Measurements from ENCODE around the gene CCDC146.
A peak's percentile ranks its signal among the peaks of the same experiment; 100 is the strongest.
"Not testable (repeated sequence)": the region's sequence is repeated elsewhere in the genome, so short reads cannot be mapped to it uniquely, and the experiment has no call there.

Gene CCDC146

DNA sequence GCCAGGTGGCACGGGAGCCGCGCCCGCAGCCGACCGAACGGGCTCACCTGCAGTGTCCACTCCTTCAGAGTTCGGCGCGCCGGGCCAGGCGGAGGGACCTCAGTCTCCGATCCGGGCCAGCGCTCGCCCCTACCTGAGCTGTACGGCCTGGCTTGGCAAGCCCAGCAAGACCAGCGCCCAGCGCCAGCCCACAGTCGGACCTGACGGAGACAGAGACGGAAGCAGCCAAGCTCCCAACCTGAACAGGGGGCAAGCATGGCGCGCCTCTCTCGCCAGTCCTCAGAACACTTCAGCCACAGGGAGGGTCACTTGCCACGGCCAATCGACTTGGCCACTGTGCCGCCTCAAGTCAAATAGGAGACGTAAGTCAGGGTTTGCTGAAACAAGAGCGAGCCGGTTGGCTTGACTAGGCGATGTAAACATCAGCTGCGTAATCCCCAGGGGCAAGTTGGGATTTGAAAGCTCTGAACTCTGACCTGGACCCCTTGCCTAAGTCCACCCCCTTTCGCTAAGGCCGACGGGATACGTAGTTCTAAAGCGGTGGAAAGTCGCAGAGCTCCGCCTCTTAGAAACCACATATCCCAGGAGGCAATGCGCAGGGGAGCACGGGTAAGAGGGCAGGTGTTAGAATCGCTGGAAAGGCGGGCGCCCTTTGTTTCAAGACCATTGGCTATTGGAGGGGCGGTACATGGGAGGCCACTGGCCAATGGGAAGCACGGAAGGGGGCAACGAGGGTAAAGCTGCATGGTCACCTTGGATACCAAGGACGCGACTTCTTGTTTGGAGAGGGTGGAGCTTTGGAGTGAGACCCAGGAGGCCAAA, at the start of gene CCDC146:
Gene CCDC146, plus strand, starts transcription at position 756 of the 822 bp plus-strand sequence. CDS start 45,054 bp downstream, outside the sequence.
- H3K9me3 Mint-ChIP-seq, H3K27me3 Mint-ChIP-seq, H3K36me3 Mint-ChIP-seq: not testable (repeated sequence)
- ATAC-seq (replicated peaks): peak; percentile 98
- Mint-ChIP-seq H3K4me1 (peaks cover 5 to 11% of the 10 kb centered on the region in 2 donors), H3K4me3 (peak within 1 kb of the TSS; percentile 81 to 89), H3K27ac (peak within 1 kb of the TSS; percentile 95)
- peak; percentile 97 for DNase-seq

DNA sequence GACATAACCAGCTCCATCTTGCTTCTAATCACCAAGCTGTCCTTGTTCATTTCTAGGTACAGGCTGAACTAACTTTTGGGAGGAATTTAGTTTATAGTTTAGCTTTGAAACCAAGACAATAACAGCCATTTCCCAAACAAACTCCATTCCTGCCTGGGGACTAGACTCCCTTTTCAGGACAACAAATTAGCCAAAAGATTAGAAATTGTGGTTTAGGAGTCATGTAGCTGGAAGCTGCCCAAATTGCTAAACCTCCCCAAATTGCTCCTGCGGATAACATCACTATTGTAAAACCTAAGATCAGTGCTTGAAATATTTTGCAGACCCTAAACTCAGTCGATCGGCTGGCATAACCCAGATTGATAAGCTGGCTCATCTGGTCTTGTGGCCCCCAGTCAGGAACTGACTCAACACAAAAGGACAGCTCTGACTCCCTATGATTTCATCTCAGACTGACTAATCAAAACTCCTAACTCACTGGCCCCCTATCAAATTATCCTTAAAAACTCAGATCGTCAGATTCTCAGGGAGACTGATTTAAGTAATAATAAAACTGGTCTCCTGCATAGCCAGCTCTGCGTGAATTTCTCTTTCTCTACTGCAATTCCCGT, 47.5 kb upstream of the CCDC146 start:
- H3K27ac Mint-ChIP-seq; H3K4me1 Mint-ChIP-seq; H3K27me3 Mint-ChIP-seq; H3K9me3 Mint-ChIP-seq; DNase-seq; H3K4me3 Mint-ChIP-seq; ATAC-seq (replicated peaks): not testable (repeated sequence)
- H3K36me3 Mint-ChIP-seq: peaks cover 20 to 36% of the 10 kb centered on the region in 2 donors

DNA sequence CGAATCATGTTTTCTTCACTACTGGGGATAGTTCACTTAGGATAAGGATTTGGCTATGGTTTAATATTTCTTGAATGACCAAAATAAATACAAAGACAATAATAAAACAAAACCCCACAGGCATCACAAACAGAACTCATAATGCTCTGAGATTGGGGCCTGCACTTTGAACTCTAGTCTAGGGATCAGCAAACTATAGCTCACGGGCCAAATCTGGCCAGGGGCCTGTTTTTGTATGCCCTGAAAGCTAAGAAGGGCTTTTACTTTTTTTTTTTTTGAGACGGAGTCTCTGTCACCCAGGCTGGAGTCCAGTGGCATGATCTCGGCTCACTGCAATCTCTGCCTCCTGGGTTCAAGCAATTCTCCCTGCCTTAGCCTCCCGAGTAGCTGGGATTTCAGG, 45.4 kb upstream of the CCDC146 start:
- not testable (repeated sequence) for DNase-seq; H3K9me3 Mint-ChIP-seq; H3K27me3 Mint-ChIP-seq; ATAC-seq (replicated peaks); H3K4me1 Mint-ChIP-seq; H3K27ac Mint-ChIP-seq; H3K4me3 Mint-ChIP-seq
- H3K36me3 Mint-ChIP-seq: peaks cover 11 to 23% of the 10 kb centered on the region in 2 donors

DNA sequence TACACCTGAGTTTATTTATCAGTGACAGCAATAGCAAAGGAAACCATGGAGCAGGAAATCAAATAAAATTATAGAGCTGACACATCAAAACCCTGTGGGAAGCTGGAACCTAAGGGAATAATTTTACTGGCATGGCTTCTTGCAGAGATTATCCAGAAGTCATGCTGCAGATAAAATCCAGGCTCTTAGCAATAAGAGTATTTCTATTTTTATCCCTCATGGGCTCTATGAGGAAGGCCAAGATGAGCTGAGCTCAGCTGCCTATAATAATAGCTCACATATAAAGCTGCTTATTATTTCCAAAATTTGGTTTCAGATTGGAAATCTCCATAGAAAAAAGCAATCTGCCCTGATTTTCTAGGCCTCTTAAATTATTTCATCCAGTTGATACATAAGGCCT, 43.3 kb upstream of the CCDC146 start:
- not testable (repeated sequence) for H3K9me3 Mint-ChIP-seq; H3K27me3 Mint-ChIP-seq; DNase-seq; H3K4me1 Mint-ChIP-seq; H3K27ac Mint-ChIP-seq; ATAC-seq (replicated peaks); H3K4me3 Mint-ChIP-seq
- H3K36me3 Mint-ChIP-seq: peaks cover 10 to 21% of the 10 kb centered on the region in 2 donors

- H3K36me3 Mint-ChIP-seq: peaks cover 5 to 16% of the 10 kb centered on the region in 2 donors
- not testable (repeated sequence) for H3K4me3 Mint-ChIP-seq
Observed at GRCh38 chr7:77079624-77080023, 42.8 kb upstream of the CCDC146 start.

GRCh38 chr7:77080236-77080635, 42.2 kb upstream of the CCDC146 start:
- ATAC-seq (replicated peaks); H3K27ac Mint-ChIP-seq; H3K4me3 Mint-ChIP-seq; H3K9me3 Mint-ChIP-seq; H3K4me1 Mint-ChIP-seq; H3K27me3 Mint-ChIP-seq; DNase-seq: not testable (repeated sequence)
- H3K36me3 Mint-ChIP-seq: peaks cover 1 to 13% of the 10 kb centered on the region in 2 donors

More at GRCh38 chr7:77079624-77080023, 42.8 kb upstream of the CCDC146 start:
- not testable (repeated sequence) for ATAC-seq (replicated peaks); H3K4me1 Mint-ChIP-seq; H3K27me3 Mint-ChIP-seq; H3K27ac Mint-ChIP-seq; H3K9me3 Mint-ChIP-seq; DNase-seq

DNA sequence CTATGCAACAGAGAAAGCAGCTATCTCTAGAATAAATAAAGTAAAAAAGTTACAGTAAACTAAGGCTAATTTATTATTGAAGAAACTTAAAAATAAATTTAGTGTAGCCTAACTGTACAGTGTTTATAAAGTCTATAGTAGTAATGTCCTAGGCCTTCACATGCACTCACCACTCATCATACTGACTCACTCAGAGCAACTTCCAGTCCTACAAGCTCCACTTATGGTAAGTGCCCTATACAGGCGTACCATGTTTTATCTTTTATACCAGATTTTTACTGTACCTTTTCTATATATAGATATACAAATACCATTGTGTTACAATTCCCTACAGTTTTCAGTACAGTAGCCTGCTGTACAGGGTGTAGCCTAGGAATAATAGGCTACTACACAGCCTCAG, 40.2 kb upstream of the CCDC146 start:
- not testable (repeated sequence) for H3K27me3 Mint-ChIP-seq; DNase-seq; H3K27ac Mint-ChIP-seq; H3K36me3 Mint-ChIP-seq; ATAC-seq (replicated peaks); H3K4me3 Mint-ChIP-seq; H3K4me1 Mint-ChIP-seq; H3K9me3 Mint-ChIP-seq

GRCh38 chr7:77092301-77092700, 30.1 kb upstream of the CCDC146 start:
- DNase-seq; H3K27ac Mint-ChIP-seq; H3K27me3 Mint-ChIP-seq; H3K4me3 Mint-ChIP-seq; H3K9me3 Mint-ChIP-seq; H3K4me1 Mint-ChIP-seq; ATAC-seq (replicated peaks): not testable (repeated sequence)
- peaks cover 5 to 13% of the 10 kb centered on the region in 2 donors for H3K36me3 Mint-ChIP-seq

GRCh38 chr7:77100501-77100900, 21.9 kb upstream of the CCDC146 start:
- not testable (repeated sequence) for H3K4me1 Mint-ChIP-seq; H3K9me3 Mint-ChIP-seq; H3K27me3 Mint-ChIP-seq; H3K4me3 Mint-ChIP-seq; H3K36me3 Mint-ChIP-seq; H3K27ac Mint-ChIP-seq; DNase-seq; ATAC-seq (replicated peaks)

- peak in 1 of 2 donors; percentile 47 for ATAC-seq (replicated peaks)
- not testable (repeated sequence) for H3K27ac Mint-ChIP-seq, H3K9me3 Mint-ChIP-seq
Observed at GRCh38 chr7:77101187-77101586, 21.2 kb upstream of the CCDC146 start.

GRCh38 chr7:77102671-77103070, 19.7 kb upstream of the CCDC146 start:
- not testable (repeated sequence) for H3K4me3 Mint-ChIP-seq; H3K4me1 Mint-ChIP-seq; H3K9me3 Mint-ChIP-seq; ATAC-seq (replicated peaks); H3K27ac Mint-ChIP-seq; DNase-seq; H3K27me3 Mint-ChIP-seq; H3K36me3 Mint-ChIP-seq

More at GRCh38 chr7:77101187-77101586, 21.2 kb upstream of the CCDC146 start:
- not testable (repeated sequence) for H3K36me3 Mint-ChIP-seq, H3K4me1 Mint-ChIP-seq, DNase-seq, H3K4me3 Mint-ChIP-seq, H3K27me3 Mint-ChIP-seq

DNA sequence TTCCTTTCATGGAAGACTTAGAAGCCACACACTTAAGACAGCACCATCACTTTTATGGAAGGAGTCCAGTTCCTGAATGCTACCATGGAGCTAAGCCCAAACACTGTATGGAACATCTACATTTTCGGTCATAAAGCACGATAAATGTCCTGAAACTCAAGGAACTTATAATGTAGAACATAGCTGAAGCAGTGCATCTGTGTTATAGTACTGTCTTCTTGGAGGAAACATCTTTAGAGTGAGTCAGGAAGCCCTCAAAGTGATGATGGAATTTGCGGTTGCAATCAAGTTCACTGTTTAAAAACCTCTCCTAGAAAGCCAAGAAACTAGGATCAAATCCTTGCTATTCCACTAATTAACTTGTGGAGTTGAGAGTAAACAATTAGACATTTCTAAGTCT, 16.5 kb upstream of the CCDC146 start:
- not testable (repeated sequence) for H3K4me1 Mint-ChIP-seq; DNase-seq; H3K36me3 Mint-ChIP-seq; H3K27me3 Mint-ChIP-seq; H3K4me3 Mint-ChIP-seq; H3K9me3 Mint-ChIP-seq; ATAC-seq (replicated peaks); H3K27ac Mint-ChIP-seq

DNA sequence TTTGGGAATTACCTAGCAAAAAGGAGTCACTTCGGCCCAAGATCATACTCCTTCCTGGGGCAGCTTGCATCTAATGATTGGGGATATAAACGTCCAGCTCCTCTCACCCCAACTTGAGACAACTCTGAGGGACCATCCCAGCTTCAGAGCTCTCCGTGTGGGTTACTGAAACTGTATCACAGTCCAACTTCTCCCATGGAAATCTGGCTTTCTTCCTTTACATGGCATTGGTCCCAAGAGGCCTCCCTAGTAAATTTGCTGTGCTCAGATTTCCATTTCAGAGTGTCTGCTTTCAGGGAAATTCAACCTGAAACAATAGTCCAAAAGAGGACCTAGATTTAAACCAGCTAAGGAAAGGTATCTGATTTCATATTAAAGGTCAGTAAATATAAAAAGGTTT, 14.8 kb upstream of the CCDC146 start:
- H3K27ac Mint-ChIP-seq; H3K9me3 Mint-ChIP-seq; H3K27me3 Mint-ChIP-seq; DNase-seq; H3K4me3 Mint-ChIP-seq; H3K36me3 Mint-ChIP-seq; H3K4me1 Mint-ChIP-seq; ATAC-seq (replicated peaks): not testable (repeated sequence)

DNA sequence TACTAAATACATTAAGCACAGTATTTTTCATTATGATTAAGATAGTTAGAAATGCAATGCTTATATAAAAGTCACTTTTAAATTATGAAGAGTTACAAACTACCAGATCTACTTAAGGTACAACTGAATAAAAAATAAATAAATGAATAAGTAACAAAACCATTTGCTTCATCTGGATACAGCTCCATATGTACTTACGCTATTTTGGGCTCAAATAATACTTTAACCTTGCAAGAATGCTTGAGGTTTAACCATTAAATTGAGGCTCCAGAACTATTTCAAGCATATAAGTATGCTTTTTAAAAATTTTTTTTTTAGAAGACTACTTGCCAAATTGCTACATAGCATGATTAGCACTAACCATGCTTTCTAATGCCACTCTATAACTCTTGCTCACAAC, 14.1 kb upstream of the CCDC146 start:
- not testable (repeated sequence) for H3K27ac Mint-ChIP-seq; H3K36me3 Mint-ChIP-seq; H3K9me3 Mint-ChIP-seq; ATAC-seq (replicated peaks); H3K4me1 Mint-ChIP-seq; H3K27me3 Mint-ChIP-seq; H3K4me3 Mint-ChIP-seq; DNase-seq

DNA sequence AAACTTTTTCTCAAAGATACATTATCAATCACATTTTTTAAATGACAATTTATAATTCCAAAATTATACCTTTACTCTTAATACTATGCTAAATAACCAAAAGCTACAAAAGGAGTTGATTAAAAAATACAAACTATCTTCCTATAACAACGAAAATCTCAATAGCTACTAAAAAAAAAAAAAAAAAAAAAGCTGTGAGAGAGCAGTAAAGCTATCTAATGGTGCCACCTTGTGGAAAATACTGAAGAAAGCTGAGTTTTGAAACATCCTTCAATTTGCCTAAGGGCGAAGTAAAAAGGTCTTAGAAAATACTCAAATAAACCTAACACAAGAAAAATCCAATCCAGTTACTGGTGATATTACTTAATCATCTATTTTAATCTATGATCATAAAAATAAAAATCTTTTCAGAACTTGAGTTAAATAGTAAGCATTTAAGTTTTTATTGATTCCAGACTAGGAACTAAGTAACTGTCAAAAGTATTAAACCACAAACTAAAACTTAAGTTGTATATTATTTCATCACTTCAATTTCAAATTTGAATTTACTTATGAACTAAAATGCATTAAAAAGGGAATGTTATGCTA, 9.6 kb upstream of the CCDC146 start:
- not testable (repeated sequence) for H3K36me3 Mint-ChIP-seq; H3K27me3 Mint-ChIP-seq; H3K27ac Mint-ChIP-seq; DNase-seq; H3K9me3 Mint-ChIP-seq; H3K4me1 Mint-ChIP-seq; ATAC-seq (replicated peaks); H3K4me3 Mint-ChIP-seq

Data from stimulated activated naive B cell treated with anti-CD40 and anti-IgM and Interleukin-4, amounts not matched to agents 10 μg/mL and 1 μg/mL and 100 μg/mL, for 72 hours (primary cell).